PC-3 (cell line): ENCODE data around the gene TUBA4A. TPM values are rescaled to one million over a fixed set of nuclear protein-coding genes. Genes with fewer than 3 reads are reported as not detected.
"Not testable (repeated sequence)": the region's sequence is repeated elsewhere in the genome, so short reads cannot be mapped to it uniquely, and the experiment has no call there.

Source experiments
- ATAC-seq: fragments of 200-7000 bp; cut with Tn5 transposase; 2 replicates; pipeline ENCODE4 v1.9.1; 2020; ENCODE audit warnings: mild to moderate bottlenecking, moderate library complexity
- BruUV-seq: library from RNA; stranded (reverse); fragments of 400-500 nt; replicated peaks from 2 replicates; lab custom pipeline; 2021; lab: Mats Ljungman, UMichigan
- CTCF ChIA-PET: fragments of 300-600 bp; sonication (Branson Sonifier 250); formaldehyde crosslinking; loops from one replicate; lab custom pipeline; 2022; ENCODE audit warnings: antibody characterized with exemption; lab: Charles Lee
- POLR2A ChIA-PET: fragments of 300-600 bp; sonication (Branson Sonifier 250); formaldehyde crosslinking; loops from one replicate; lab custom pipeline; 2022; ENCODE audit warnings: antibody characterized with exemption; ENCODE audit not compliant: unreplicated experiment; lab: Charles Lee
- DNase-seq: peaks from one replicate; pipeline ENCODE4 v3.0.0-alpha.2; 2015
- H2AFZ ChIP-seq: fragments of 300-600 bp; sonication (generic); 2 replicates; pipeline ENCODE4 v1.6.0; 2016; ENCODE audit warnings: antibody characterized with exemption, low read length
- H3F3A ChIP-seq: fragments of 300-600 bp; sonication (generic); one replicate; pipeline ENCODE4 v1.6.0; 2017; ENCODE audit warnings: antibody characterized with exemption, low read length, control low read depth, mild to moderate bottlenecking; ENCODE audit not compliant: unreplicated experiment
- H3K27ac ChIP-seq: fragments of 300-600 bp; sonication (generic); 2 replicates; pipeline ENCODE4 v1.5.1; 2016; ENCODE audit warnings: mild to moderate bottlenecking, low read length
- H3K27me3 ChIP-seq: fragments of 300-600 bp; sonication (generic); 2 replicates; pipeline ENCODE4 v1.6.1; 2016; ENCODE audit warnings: low read length, mixed read lengths
- H3K36me3 ChIP-seq: fragments of 300-600 bp; sonication (generic); 2 replicates; pipeline ENCODE4 v1.6.1; 2016; ENCODE audit warnings: low read depth, mixed run types, low read length, mixed read lengths
- H3K4me1 ChIP-seq: fragments of 300-600 bp; sonication (generic); 2 replicates; pipeline ENCODE4 v1.5.1; 2016; ENCODE audit warnings: low read length; ENCODE audit not compliant: insufficient read depth
- H3K4me2 ChIP-seq: fragments of 300-600 bp; sonication (generic); 2 replicates; pipeline ENCODE4 v1.6.0; 2016; ENCODE audit warnings: low read length
- H3K4me3 ChIP-seq: fragments of 300-600 bp; sonication (generic); 2 replicates; pipeline ENCODE4 v1.5.1; 2016; ENCODE audit warnings: mild to moderate bottlenecking, low read length, mixed read lengths
- H3K79me2 ChIP-seq: fragments of 300-600 bp; sonication (generic); 2 replicates; pipeline ENCODE4 v1.6.1; 2017; ENCODE audit warnings: low read length, mixed read lengths
- H3K9ac ChIP-seq: fragments of 300-600 bp; sonication (generic); 2 replicates; pipeline ENCODE4 v1.6.0; 2016; ENCODE audit warnings: mild to moderate bottlenecking, low read length
- H3K9me2 ChIP-seq: fragments of 300-600 bp; sonication (generic); replicated peaks from 2 replicates; pipeline ENCODE4 v1.6.1; 2016; ENCODE audit warnings: mixed run types, low read length, mixed read lengths
- H3K9me3 ChIP-seq: fragments of 300-600 bp; sonication (generic); 2 replicates; pipeline ENCODE4 v1.6.1; 2016; ENCODE audit warnings: low read length, mixed read lengths
- H4K20me1 ChIP-seq: fragments of 300-600 bp; sonication (generic); 2 replicates; pipeline ENCODE4 v1.6.1; 2016; ENCODE audit warnings: low read length, mixed read lengths
- CTCF ChIP-seq: fragments of 300-600 bp; sonication (generic); conservative IDR thresholded peaks from 2 replicates; pipeline ENCODE4 v1.5.1; 2017; ENCODE audit warnings: antibody characterized with exemption, low read depth, mild to moderate bottlenecking, low read length
- EZH2 ChIP-seq: fragments of 300-600 bp; sonication (generic); IDR thresholded peaks from one replicate; pipeline ENCODE4 v1.6.1; 2017; ENCODE audit warnings: antibody characterized with exemption, mild to moderate bottlenecking, low read length; ENCODE audit not compliant: unreplicated experiment
- EZH2phosphoT487 ChIP-seq: fragments of 300-600 bp; sonication (generic); IDR thresholded peaks from 2 replicates; pipeline ENCODE4 v1.6.1; 2018; ENCODE audit warnings: mild to moderate bottlenecking, antibody characterized with exemption, low read length, borderline replicate concordance
- intact Hi-C: fragments of 100-400 bp; cut with micrococcal nuclease; formaldehyde crosslinking; loops from 2 replicates; pipeline ENCODE4 v1.9.0; 2023
- total RNA-seq: library from RNA; depleted of rRNA; stranded (reverse); fragments of >200 nt; gene quantifications from 2 replicates; pipeline ENCODE4 v1.2.3, GENCODE V29; 2014

TUBA4A gene
- total RNA-seq, 1 experiment from 2014 or later: 75.4 TPM

GRCh38 chr2:219205981-219206327 lies 47.8 kb downstream of the TUBA4A start:
- Histone ChIP-seq H3K27ac (peak overlapping the region; percentile 4), H3K79me2 (peaks cover 5% of the 10 kb centered on the region; the same call in 1 of the 2 replicates), H3K4me1 (peaks cover 20% of the 10 kb centered on the region), H3K9me3 (no peaks in the 10 kb centered on the region), H3K4me2 (peak overlapping the region; percentile 96), H3K27me3 (no peaks in the 10 kb centered on the region), H3F3A (no peaks in the 10 kb centered on the region), H3K9me2 (no peaks in the 10 kb centered on the region), H3K9ac (peak overlapping the region; percentile 56), H3K4me3 (peak overlapping the region; percentile 66), H2AFZ (peak overlapping the region; percentile 66), H4K20me1 (no peaks in the 10 kb centered on the region), H3K36me3 (no peaks in the 10 kb centered on the region)
- POLR2A ChIA-PET: interaction anchor here (0.6 to 1.1 kb wide), 3 partner anchors 24 to 48 kb away, joined by 3 to 4 read pairs (median 3); partner anchors contain the start of genes ANKZF1, ATG9A and TUBA4A
- no peak for DNase-seq
- BruUV-seq: TSS peak; percentile 86
- intact Hi-C loops: loop anchor here (1.0 kb wide), 1 partner anchor 29 kb away; no protein-coding TSS in a partner anchor
- CTCF ChIA-PET: interaction anchor here (0.6 kb wide), 1 partner anchor 335 kb away, joined by 3 read pairs; no protein-coding TSS in a partner anchor
- ATAC-seq: no peak
- TF ChIP-seq CTCF (no peak), EZH2phosphoT487 (no peak), EZH2 (no peak)

- ChIA-PET CTCF (no interaction called here), POLR2A (no interaction called here)
- H3K9me3 ChIP-seq: no peaks in the 10 kb centered on the region
- no peaks in the 10 kb centered on the region for H3K36me3 ChIP-seq
- no peak overlapping the region for H3K27ac ChIP-seq
- H3K4me1 ChIP-seq: peaks cover 20% of the 10 kb centered on the region
- intact Hi-C loops: no loop called here
- H3K4me3 ChIP-seq: no peak overlapping the region
- TF ChIP-seq EZH2 (no peak), EZH2phosphoT487 (no peak), CTCF (no peak)
- H4K20me1 ChIP-seq: no peaks in the 10 kb centered on the region
- H2AFZ ChIP-seq: no peak overlapping the region
- BruUV-seq: no TSS peak
- no peak for DNase-seq
- peaks cover 5% of the 10 kb centered on the region; the same call in 1 of the 2 replicates for H3K79me2 ChIP-seq
- H3K4me2 ChIP-seq: no peak overlapping the region
- no peaks in the 10 kb centered on the region for H3K9me2 ChIP-seq
- H3K9ac ChIP-seq: no peak overlapping the region
- H3F3A ChIP-seq: no peaks in the 10 kb centered on the region
- no peaks in the 10 kb centered on the region for H3K27me3 ChIP-seq
- ATAC-seq: no peak
These were observed 48.6 kb downstream of the TUBA4A start for GRCh38 chr2:219205165-219205538.

GRCh38 chr2:219204425-219205164 lies 49.1 kb downstream of the TUBA4A start:
- peaks cover 5% of the 10 kb centered on the region; the same call in 1 of the 2 replicates for H3K79me2 ChIP-seq
- CTCF ChIA-PET: no interaction called here
- POLR2A ChIA-PET: no interaction called here

GRCh38 chr2:219201331-219201730 lies 52.4 kb downstream of the TUBA4A start:
- DNase-seq, H3K4me1 ChIP-seq, BruUV-seq, H2AFZ ChIP-seq, H3K36me3 ChIP-seq, ATAC-seq, H3K9me3 ChIP-seq, H3K27ac ChIP-seq, H3K4me3 ChIP-seq, intact Hi-C loops, H3K27me3 ChIP-seq, CTCF ChIA-PET, H3K9me2 ChIP-seq, H3K9ac ChIP-seq, H3K4me2 ChIP-seq, H3K79me2 ChIP-seq, POLR2A ChIA-PET, H4K20me1 ChIP-seq, H3F3A ChIP-seq: not testable (repeated sequence)

More at GRCh38 chr2:219204425-219205164, 49.1 kb downstream of the TUBA4A start:
- no peak for ATAC-seq
- no peaks in the 10 kb centered on the region for H3K36me3 ChIP-seq
- H3F3A ChIP-seq: no peaks in the 10 kb centered on the region
- no peak overlapping the region for H3K27ac ChIP-seq
- intact Hi-C loops: no loop called here
- no peaks in the 10 kb centered on the region for H3K27me3 ChIP-seq
- peaks cover 20% of the 10 kb centered on the region for H3K4me1 ChIP-seq
- no peaks in the 10 kb centered on the region for H4K20me1 ChIP-seq
- no peak overlapping the region for H2AFZ ChIP-seq
- BruUV-seq: no TSS peak
- no peaks in the 10 kb centered on the region for H3K9me3 ChIP-seq
- no peak overlapping the region for H3K9ac ChIP-seq
- no peaks in the 10 kb centered on the region for H3K9me2 ChIP-seq
- no peak overlapping the region for H3K4me2 ChIP-seq
- DNase-seq: no peak
- TF ChIP-seq CTCF: no peak
- H3K4me3 ChIP-seq: no peak overlapping the region
